H1 (cell line): ENCODE data around the gene ZDHHC22. TPM values are rescaled to one million over a fixed set of nuclear protein-coding genes. Genes with fewer than 3 reads are reported as not detected.

ENCODE experiments used
- ATF3 ChIP-seq: IDR thresholded peaks from 2 replicates; pipeline ENCODE4 v1.6.1; 2011; ENCODE audit warnings: low read depth, mild to moderate bottlenecking, low read length; ENCODE audit not compliant: insufficient read depth
- CTBP2 ChIP-seq: IDR thresholded peaks from 2 replicates; pipeline ENCODE4 v1.7.0; 2011; ENCODE audit warnings: borderline replicate concordance, mild to moderate bottlenecking, moderate library complexity, mixed read lengths, low read length; ENCODE audit not compliant: insufficient read depth, insufficient read length
- GTF2F1 ChIP-seq: IDR thresholded peaks from 2 replicates; pipeline ENCODE4 v1.6.1; 2012; ENCODE audit warnings: low read depth, low read length, improper control_type of control experiment, borderline replicate concordance
- HDAC2 ChIP-seq, 2 experiments: fragments of 300-600 bp in 1 of 2; sonication (generic) in 1 of 2; IDR thresholded peaks; 2 replicates each; pipeline ENCODE4 v1.6.1; 2011 to 2012; ENCODE audit warnings: low read depth in 2 of 2, low read length in 2 of 2, mild to moderate bottlenecking in 2 of 2, moderate library complexity in 2 of 2, borderline replicate concordance in 1 of 2, inconsistent platforms in 1 of 2
- HDAC6 ChIP-seq: IDR thresholded peaks from one replicate; pipeline ENCODE4 v1.7.1; 2012; ENCODE audit warnings: low read depth, mild to moderate bottlenecking, inconsistent platforms, low read length, moderate library complexity
- JUND ChIP-seq: IDR thresholded peaks from 2 replicates; pipeline ENCODE4 v1.6.1; 2011; ENCODE audit warnings: mild to moderate bottlenecking, improper control_type of control experiment, low read length
- POLR2A ChIP-seq, 2 experiments: IDR thresholded peaks; 1 replicate in 1 of 2; 2 replicates in 1 of 2; pipeline ENCODE4 v1.6.1; 2011; ENCODE audit warnings: low read depth in 2 of 2, low read length in 2 of 2, mild to moderate bottlenecking in 2 of 2; ENCODE audit errors: control extremely low read depth in 1 of 2
- RAD21 ChIP-seq, 2 experiments: IDR thresholded peaks in 1 of 2; conservative IDR thresholded peaks in 1 of 2; 2 replicates each; pipeline ENCODE4 v1.6.1; 2011; ENCODE audit warnings: low read depth in 2 of 2, low read length in 2 of 2, improper control_type of control experiment in 1 of 2, inconsistent platforms in 1 of 2, mild to moderate bottlenecking in 1 of 2, moderate library complexity in 1 of 2
- TCF12 ChIP-seq: IDR thresholded peaks from 2 replicates; pipeline ENCODE4 v1.6.1; 2011; ENCODE audit warnings: low read depth, mild to moderate bottlenecking, low read length
- polyA plus RNA-seq, 7 experiments: library from polyadenylated mRNA; depleted of rRNA in 3 of 7; stranded (reverse) in 5 of 7; unstranded in 2 of 7; fragments of >200 nt in 5 of 7; fragments of 200-250 nt in 2 of 7; gene quantifications; 1 replicate in 5 of 7; 2 replicates in 1 of 7; 4 replicates in 1 of 7; pipeline versions ENCODE4 v1.2.1 to v1.2.3, GENCODE V29; 2011 to 2013; ENCODE audit warnings: missing spikeins in 2 of 7, mixed read lengths in 2 of 7
- total RNA-seq: library from RNA; stranded (reverse); fragmentation: NEBNext Ultra II Directional; extraction: Animal tissue kit (Norgen Biotek cat#: 25700); gene quantifications from 2 replicates; pipeline ENCODE4 v1.2.1, GENCODE V29; 2021
- TF ChIP-seq, protein P1 (sequence below), 3 experiments: IDR thresholded peaks; 1 replicate in 2 of 3; 2 replicates in 1 of 3; pipeline versions ENCODE4 v1.5.1 to v1.6.1; 2011; ENCODE audit warnings: low read length in 3 of 3, mild to moderate bottlenecking in 3 of 3, inconsistent platforms in 2 of 3, low read depth in 1 of 3, moderate library complexity in 1 of 3; ENCODE audit not compliant: insufficient read depth in 1 of 3; ENCODE audit errors: control extremely low read depth in 1 of 3

ZDHHC22 gene
- total and polyA plus RNA-seq, 2 of the 8 experiments (the other 6 are each of a cell fraction or from before 2014, with no cell fraction given): 23.8 to 55.2 TPM

GRCh38 chr14:77097700-77098528, 43.7 kb downstream of the ZDHHC22 start, which contains the start of gene CIPC (continued):
- TF ChIP-seq, protein P1, sequence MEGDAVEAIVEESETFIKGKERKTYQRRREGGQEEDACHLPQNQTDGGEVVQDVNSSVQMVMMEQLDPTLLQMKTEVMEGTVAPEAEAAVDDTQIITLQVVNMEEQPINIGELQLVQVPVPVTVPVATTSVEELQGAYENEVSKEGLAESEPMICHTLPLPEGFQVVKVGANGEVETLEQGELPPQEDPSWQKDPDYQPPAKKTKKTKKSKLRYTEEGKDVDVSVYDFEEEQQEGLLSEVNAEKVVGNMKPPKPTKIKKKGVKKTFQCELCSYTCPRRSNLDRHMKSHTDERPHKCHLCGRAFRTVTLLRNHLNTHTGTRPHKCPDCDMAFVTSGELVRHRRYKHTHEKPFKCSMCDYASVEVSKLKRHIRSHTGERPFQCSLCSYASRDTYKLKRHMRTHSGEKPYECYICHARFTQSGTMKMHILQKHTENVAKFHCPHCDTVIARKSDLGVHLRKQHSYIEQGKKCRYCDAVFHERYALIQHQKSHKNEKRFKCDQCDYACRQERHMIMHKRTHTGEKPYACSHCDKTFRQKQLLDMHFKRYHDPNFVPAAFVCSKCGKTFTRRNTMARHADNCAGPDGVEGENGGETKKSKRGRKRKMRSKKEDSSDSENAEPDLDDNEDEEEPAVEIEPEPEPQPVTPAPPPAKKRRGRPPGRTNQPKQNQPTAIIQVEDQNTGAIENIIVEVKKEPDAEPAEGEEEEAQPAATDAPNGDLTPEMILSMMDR (IDR thresholded peaks at IDR 0.05; ENCODE audit: control extremely low read depth in 1 of 3, insufficient read depth in 1 of 3, low read depth in 1 of 3, low read length in 3 of 3): no peak
- TF ChIP-seq ATF3 (peak; percentile 68; the same call in 1 of the 2 replicates), CTBP2 (no peak), POLR2A (IDR thresholded peaks at IDR 0.05; ENCODE audit: control extremely low read depth in 1 of 2, low read depth in 2 of 2, low read length in 2 of 2) (no peak), TCF12 (no peak), HDAC6 (no peak), RAD21 (IDR thresholded peaks at IDR 0.05 in 1 of 2, conservative IDR thresholded peaks at IDR 0.05 in 1 of 2; ENCODE audit: low read depth in 2 of 2, low read length in 2 of 2) (peak; percentile 13 to 16; a peak in 2 of 4 replicates), GTF2F1 (no peak), JUND (no peak), HDAC2 (IDR thresholded peaks at IDR 0.05; ENCODE audit: borderline replicate concordance in 1 of 2, low read depth in 2 of 2, low read length in 2 of 2) (peak; percentile 40 to 94; a peak in 2 of 4 replicates)
